ENCODE measurements around the gene TMEM87B. TPM values are rescaled to one million over a fixed set of nuclear protein-coding genes. Genes with fewer than 3 reads are reported as not detected.

Gene TMEM87B
- total RNA-seq, 1 experiment from 2014 or later, result 14.8 TPM

DNA sequence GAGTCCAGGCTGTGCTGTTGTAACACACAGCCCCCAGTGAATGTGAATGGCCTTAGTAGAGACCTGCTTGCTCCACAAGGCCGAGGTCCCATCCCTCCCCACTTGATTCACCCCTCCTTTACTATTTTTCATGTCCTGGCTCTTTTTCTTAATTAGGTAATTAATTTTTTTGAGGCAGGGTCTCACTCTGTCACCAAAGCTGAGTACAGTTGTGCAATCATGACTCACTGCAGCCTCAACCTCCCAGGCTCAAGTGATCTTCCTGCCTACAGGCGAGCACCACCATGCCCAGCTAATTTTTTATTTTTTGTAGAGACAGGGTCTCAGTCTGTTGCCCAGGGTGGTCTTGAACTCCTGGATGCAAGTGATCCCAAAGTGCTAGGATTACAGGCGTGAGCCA lies 102.4 kb downstream of the TMEM87B start (continued):
- TF ChIP-seq, protein P1, sequence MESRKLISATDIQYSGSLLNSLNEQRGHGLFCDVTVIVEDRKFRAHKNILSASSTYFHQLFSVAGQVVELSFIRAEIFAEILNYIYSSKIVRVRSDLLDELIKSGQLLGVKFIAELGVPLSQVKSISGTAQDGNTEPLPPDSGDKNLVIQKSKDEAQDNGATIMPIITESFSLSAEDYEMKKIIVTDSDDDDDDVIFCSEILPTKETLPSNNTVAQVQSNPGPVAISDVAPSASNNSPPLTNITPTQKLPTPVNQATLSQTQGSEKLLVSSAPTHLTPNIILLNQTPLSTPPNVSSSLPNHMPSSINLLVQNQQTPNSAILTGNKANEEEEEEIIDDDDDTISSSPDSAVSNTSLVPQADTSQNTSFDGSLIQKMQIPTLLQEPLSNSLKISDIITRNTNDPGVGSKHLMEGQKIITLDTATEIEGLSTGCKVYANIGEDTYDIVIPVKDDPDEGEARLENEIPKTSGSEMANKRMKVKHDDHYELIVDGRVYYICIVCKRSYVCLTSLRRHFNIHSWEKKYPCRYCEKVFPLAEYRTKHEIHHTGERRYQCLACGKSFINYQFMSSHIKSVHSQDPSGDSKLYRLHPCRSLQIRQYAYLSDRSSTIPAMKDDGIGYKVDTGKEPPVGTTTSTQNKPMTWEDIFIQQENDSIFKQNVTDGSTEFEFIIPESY (IDR thresholded peaks at IDR 0.05; ENCODE audit: extremely low read depth, insufficient replicate concordance, low read length), result no peak
- TF ChIP-seq, protein P2, sequence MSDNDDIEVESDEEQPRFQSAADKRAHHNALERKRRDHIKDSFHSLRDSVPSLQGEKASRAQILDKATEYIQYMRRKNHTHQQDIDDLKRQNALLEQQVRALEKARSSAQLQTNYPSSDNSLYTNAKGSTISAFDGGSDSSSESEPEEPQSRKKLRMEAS (IDR thresholded peaks at IDR 0.05), result no peak

DNA sequence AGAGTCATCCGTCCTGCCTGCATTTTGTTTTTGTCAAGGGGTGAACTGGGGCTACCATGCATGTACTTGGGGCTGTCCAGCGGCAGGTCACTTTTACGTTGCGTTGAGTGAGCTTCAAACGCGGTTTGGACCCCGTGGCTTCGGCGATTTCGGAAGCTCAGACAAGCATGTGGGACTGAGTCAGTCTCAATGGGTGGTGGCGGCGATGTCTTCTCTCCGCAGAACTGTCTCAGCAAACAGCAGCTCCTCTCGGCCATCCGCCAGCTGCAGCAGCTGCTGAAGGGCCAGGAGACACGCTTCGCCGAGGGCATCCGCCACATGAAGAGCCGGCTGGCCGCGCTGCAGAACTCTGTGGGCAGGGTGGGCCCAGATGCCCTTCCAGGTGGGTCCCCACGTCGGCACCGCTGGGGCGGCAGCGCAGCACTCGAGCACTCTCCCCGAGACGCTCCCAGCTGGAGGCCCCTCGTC lies 104.4 kb downstream of the TMEM87B start:
- Histone ChIP-seq H4K20me1 (ENCODE audit: insufficient read depth) (no peaks in the 10 kb centered on the region), H3K4me2 (ENCODE audit: low read length) (no peak overlapping the region), H3K36me3 (ENCODE audit: control insufficient read depth in 1 of 2, insufficient read depth in 2 of 2, low read length in 2 of 2) (no peaks in the 10 kb centered on the region), H3K79me2 (ENCODE audit: insufficient read depth, low read length) (no peaks in the 10 kb centered on the region), H3K27me3 (ENCODE audit: insufficient read depth, low read length) (no peaks in the 10 kb centered on the region), H2AFZ (ENCODE audit: low read depth, low read length, poor library complexity, severe bottlenecking) (no peak overlapping the region), H3K27ac (ENCODE audit: low read depth, low read length) (no peak overlapping the region), H3K4me1 (ENCODE audit: control insufficient read depth in 1 of 2, insufficient read depth in 2 of 2, low read length in 2 of 2) (no peaks in the 10 kb centered on the region), H3K9me2 (ENCODE audit: insufficient read depth) (no peaks in the 10 kb centered on the region), H3K9me3 (ENCODE audit: control insufficient read depth in 1 of 2, insufficient read depth in 1 of 2, low read depth in 1 of 2, low read length in 2 of 2) (no peaks in the 10 kb centered on the region), H3K9ac (ENCODE audit: low read length) (no peak overlapping the region), H3K4me3 (replicated peaks in 1 of 2; ENCODE audit: low read depth in 1 of 2, low read length in 2 of 2) (no peak overlapping the region)
- ATAC-seq, result no peak
- ChIA-PET RAD21 (ENCODE audit: low non-redundant PET in 1 of 2, low total read pairs in 2 of 2, uncharacterized antibody in 2 of 2, unreplicated experiment in 2 of 2) (no interaction called here), POLR2A (no interaction called here), CTCF (no interaction called here)
- DNase-seq (ENCODE audit: low read depth, low spot score), result no peak
- TF ChIP-seq, protein P3, sequence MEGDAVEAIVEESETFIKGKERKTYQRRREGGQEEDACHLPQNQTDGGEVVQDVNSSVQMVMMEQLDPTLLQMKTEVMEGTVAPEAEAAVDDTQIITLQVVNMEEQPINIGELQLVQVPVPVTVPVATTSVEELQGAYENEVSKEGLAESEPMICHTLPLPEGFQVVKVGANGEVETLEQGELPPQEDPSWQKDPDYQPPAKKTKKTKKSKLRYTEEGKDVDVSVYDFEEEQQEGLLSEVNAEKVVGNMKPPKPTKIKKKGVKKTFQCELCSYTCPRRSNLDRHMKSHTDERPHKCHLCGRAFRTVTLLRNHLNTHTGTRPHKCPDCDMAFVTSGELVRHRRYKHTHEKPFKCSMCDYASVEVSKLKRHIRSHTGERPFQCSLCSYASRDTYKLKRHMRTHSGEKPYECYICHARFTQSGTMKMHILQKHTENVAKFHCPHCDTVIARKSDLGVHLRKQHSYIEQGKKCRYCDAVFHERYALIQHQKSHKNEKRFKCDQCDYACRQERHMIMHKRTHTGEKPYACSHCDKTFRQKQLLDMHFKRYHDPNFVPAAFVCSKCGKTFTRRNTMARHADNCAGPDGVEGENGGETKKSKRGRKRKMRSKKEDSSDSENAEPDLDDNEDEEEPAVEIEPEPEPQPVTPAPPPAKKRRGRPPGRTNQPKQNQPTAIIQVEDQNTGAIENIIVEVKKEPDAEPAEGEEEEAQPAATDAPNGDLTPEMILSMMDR (IDR thresholded peaks at IDR 0.05 in 2 of 3, conservative IDR thresholded peaks at IDR 0.05 in 1 of 3; ENCODE audit: borderline replicate concordance in 1 of 3, insufficient read depth in 1 of 3, low read depth in 2 of 3, low read length in 2 of 3), result no peak
- no peak for TF ChIP-seq EZH2phosphoT487 (IDR thresholded peaks at IDR 0.05; ENCODE audit: borderline replicate concordance)
- no peak for TF ChIP-seq POLR2A (IDR thresholded peaks at IDR 0.05; ENCODE audit: borderline replicate concordance, extremely low read depth, insufficient read depth, insufficient read length)
- no peak for TF ChIP-seq RAD21 (IDR thresholded peaks at IDR 0.05; ENCODE audit: low read depth)
- no peak for TF ChIP-seq ZFX (IDR thresholded peaks at IDR 0.05)
- no peak for TF ChIP-seq FOSL1 (IDR thresholded peaks at IDR 0.05; ENCODE audit: low read depth)
- intact Hi-C loops (cut with micrococcal nuclease), result no loop called here
- BruUV-seq (replicated peaks), result no TSS peak

Measured in HCT116 (cell line).